SIG-M5 treated with dmso at 0.1 percent for 504 hours (cell line): ENCODE measurements around the gene SEMA3D.

Experiments used
- DNase-seq: peaks from one replicate; lab custom pipeline; 2025; ENCODE audit not compliant: unreplicated experiment; lab: John Stamatoyannopoulos, UW

Gene SEMA3D

DNA sequence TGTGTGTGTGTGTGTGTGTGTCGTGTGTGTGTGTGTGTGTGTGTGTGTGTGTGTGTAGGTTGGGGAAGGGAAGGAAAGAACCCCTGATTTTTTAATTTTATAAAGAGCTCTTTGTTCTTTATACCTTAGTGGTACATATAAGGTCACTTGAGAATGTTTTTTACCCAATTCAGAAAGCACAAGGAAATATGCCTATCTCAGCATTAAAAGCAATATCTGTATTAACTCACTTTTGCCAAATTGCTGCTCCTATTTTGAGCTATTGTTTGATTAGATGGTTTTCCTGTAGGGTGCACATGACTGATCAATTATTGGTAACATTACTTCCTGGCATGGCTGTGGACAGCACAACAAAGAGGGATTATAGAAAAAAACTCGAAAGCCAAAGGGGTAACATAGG lies 60.5 kb downstream of the SEMA3D start:
- DNase-seq = no peak

GRCh38 chr7:85125651-85126131 lies 61.2 kb downstream of the SEMA3D start:
- DNase-seq = no peak

DNA sequence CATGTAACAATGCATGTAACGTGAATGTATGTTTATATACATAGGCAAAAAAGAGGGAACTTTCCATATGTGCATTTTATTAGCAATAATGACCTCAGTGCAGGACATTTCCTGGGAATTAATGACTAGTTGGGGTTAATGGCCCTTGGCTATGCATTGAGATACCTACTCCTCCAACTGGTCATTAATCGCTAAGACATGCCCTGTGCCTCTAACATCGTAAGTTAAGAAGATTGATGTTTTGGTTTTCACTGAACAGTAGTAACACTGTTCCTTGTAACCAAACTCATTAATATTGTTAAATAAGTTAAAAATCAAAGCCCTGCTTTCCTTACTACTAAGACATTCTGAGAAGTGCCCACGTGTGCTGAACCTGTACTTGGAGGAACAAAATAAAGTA lies 61.7 kb downstream of the SEMA3D start:
- DNase-seq = no peak

GRCh38 chr7:85119934-85120333 lies 66.9 kb downstream of the SEMA3D start:
- DNase-seq = no peak

- DNase-seq = no peak
Observed at GRCh38 chr7:85115862-85116261, 71.0 kb downstream of the SEMA3D start.

- DNase-seq = no peak
Observed at GRCh38 chr7:85115006-85115405, 71.8 kb downstream of the SEMA3D start.

- no peak for DNase-seq
Observed at GRCh38 chr7:85114342-85114741, 72.5 kb downstream of the SEMA3D start.

- no peak for DNase-seq
Observed at GRCh38 chr7:85111761-85112160, 75.1 kb downstream of the SEMA3D start.

DNA sequence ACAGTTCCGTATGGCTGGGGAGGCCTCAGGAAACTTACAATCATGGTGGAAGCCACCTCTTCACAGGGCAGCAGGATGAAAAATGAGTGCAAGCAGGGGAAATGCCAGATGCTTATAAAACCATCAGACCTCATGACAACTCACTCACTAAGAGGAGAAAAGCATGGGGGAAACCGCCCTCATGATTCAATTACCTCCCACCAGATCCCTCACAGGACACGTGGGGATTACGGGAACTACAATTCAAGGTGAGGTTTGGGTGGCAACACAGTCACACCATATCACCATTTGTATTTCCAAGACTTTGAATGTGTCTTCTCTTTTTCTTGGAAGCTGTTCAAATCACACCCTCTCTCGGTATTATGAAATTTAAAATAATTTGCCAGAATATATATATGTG lies 80.1 kb downstream of the SEMA3D start:
- DNase-seq = no peak

GRCh38 chr7:85104432-85105205 lies 82.2 kb downstream of the SEMA3D start:
- DNase-seq = peak; percentile 81

GRCh38 chr7:85103962-85104361 lies 82.9 kb downstream of the SEMA3D start:
- no peak for DNase-seq

DNA sequence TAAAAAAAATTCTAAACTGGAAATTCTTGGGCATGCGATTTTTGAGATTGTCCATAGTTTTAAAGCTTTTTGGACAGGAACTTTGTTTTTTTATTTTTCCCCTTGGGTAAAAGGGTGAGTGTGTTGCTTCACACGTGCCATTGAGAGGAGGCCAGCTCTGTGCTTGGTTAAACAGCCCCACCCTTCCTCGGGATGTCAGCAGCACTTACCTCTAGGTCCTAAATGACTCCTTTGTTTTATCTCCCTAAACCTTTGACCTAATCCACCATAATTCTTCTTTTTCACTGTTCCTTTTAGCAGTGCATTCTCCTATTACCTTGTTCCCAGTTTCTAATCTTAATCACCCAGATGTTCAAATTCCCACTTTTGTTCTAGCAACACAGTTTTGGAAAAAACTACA lies 83.5 kb downstream of the SEMA3D start:
- no peak for DNase-seq

- DNase-seq = no peak
Observed at GRCh38 chr7:85102813-85103350, 84.0 kb downstream of the SEMA3D start.

DNA sequence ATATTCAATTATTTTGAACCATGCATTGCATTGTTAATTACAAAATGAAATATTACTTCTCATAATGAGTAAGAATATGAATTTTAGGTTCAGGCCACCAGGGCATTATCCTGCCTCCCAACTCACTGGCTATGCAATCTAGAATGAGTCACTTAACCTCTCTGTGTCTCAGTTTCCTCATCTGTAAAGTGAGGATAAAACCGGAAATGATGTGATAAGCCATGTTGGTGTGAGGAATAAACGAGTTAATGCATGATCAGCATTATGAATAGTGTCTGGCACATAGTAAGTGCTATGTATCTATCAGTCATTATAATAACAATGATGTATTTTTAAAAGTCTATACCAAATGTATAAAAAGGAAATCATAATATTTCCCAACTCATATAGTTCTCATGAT lies 85.5 kb downstream of the SEMA3D start:
- no peak for DNase-seq

GRCh38 chr7:85097844-85098243 lies 89.0 kb downstream of the SEMA3D start:
- no peak for DNase-seq

DNA sequence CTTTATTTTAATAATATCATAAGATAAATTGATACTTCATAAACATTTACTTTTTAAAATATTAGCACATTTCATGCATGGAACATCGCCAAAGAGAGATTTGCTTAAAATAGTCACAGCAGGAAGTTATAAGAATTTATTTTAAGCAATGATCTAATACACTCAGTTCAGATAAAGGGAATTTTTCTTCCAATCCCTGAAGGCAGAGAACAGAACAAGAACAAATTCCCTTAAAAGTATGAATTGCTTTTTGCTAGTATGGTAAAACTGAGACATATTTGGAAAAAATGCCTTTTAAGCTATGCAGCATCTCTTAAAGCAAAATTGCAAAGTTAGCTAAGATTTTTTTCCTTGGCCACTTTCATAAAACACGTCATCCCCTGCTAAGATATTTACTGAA lies 91.0 kb downstream of the SEMA3D start:
- no peak for DNase-seq

- no peak for DNase-seq
Observed at GRCh38 chr7:85095366-85095765, 91.5 kb downstream of the SEMA3D start.

DNA sequence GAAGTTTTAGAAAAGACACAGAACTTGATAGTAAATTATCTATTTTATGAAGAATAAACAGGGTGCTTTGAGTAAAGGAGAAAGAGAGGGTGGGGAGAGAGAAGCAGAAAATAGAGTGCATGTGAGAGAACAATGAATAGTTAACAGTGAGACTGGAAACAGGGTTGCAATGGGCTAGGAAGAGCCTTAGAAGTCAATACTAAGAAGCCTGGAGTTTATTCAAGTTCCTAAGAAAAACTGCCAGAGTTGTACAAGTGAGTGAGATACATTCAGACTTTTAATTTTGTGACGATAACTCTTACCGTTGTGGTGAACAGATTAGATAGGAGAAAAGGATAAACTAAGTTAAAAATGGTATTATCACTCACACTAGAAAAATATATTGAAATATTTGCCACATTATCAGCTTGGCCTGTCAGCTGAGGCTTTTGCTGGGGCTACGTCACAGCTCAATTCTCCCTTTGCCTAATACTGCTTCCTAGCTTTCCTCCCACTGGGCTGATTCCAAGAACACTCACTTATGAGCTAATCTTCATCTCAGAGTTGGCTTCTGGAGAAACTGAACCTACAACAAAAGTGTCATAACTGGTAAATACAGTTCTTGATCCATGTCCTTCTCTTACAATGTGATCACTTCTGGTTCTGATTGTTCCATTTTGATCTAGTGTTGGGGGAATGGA lies 92.7 kb downstream of the SEMA3D start:
- DNase-seq = no peak

DNA sequence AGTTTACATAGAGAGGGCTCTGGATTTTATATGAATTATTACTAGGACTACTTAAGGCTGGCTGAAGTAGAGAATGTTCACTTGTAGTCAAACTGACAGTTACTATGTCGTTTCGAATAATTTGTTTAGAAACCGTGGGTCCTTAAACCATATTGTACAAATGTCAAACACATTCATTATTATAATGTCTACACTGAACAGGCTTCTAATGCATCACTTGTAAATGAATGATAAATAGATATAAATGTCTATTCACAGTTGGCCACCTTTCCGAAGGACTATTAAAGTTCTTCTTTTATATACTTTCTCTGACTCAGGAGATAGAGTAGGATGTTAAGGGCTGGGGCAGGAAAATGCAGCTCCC lies 95.3 kb downstream of the SEMA3D start:
- DNase-seq = no peak

DNA sequence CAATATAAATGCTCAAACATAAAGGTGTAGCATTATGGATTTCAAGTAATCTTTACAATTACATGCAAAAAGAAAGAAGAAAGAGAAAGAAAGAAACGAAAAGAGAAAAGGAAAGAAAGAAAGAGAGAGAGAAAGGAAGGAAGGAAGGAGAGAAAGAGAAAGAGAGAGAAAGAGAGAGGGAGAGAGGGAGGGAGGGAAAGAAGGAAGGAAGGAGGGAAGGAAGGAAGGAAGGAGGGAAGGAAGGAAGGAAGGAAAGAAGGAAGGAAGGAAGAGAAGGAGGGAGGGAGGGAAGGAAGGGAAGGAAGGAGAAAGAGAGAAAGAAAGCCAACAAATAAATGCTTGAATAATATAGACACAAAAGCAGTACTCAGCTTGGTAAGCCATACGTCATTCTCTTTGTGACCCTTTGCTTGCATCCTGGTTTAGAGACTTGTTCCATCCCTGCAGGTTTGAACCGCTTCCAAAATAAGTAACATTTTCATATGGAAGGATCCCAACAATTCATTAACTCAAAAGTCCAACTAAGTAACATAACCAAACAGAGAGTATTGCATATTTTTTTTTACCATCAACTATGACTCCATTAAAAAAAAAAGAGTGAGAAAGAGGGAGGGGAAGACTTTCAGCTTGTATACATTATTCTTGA lies 95.8 kb downstream of the SEMA3D start:
- DNase-seq = no peak

- no peak for DNase-seq
Observed at GRCh38 chr7:85090143-85090542, 96.7 kb downstream of the SEMA3D start.

GRCh38 chr7:85081846-85082245 lies 105.0 kb downstream of the SEMA3D start:
- DNase-seq = no peak
